ENCODE results near the gene ING5.
"Not testable (repeated sequence)": the region's sequence is repeated elsewhere in the genome, so short reads cannot be mapped to it uniquely, and the experiment has no call there.

Gene ING5

DNA sequence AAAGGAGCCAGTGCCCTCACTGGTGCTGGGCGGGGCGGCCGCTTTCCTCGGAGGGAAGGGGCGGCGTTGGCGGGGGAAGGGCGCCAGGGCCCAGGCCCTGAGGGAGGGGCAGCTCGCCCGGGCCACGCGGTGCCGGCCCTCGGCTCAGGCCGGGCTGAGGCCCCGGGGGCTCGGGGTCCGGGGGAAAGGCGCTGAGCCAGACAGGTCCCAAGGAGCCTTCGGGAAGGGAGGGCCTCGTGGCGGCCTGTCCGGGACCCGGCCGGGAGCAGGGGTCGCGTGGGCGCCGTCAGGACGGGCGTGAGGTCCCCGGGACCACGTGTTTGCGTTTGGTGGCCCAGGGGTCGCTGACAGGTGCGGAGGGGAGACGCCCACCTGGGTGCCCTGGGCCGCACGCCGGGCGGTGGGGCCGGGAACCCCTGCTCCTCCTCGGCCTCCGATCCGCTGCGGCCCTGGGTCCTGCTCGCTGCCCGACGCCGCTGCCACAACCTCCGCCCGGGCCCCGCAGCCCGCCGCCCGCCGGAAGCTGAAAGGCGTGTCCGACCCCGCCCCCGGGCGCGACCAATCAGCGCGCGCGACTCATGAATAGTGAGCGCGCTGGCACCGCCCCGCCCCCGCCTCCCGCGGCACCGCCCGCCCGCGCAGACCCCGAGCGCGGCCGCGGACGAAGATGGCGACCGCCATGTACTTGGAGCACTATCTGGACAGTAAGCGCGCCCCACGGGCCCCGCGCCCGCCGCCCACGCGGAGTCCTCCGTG lies at the start of gene ING5:
Gene ING5, plus strand, starts transcription at position 641 of the 756 bp plus-strand sequence. Its CDS starts 27 bp downstream, at position 668.
- DNase-seq, result peak; percentile 96

DNA sequence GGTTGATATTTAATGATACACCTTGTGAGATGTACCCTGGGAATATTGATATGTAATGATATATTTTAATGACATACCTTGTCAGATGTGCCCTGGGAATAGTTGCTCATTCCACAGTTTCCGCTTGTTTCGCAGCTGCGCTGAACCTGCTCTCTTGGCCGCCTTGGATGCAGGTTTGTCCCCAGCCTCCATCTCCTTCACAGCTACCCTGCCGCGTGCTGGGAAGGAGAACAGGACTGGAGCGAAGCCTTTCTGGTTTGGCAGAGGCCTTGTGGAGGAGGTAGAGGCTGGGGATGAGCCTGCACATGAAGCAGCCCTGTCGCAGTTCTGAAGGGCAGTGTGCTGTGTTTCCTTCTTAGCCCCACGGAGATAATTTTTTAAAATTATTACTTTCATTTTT lies 49.7 kb upstream of the ING5 start:
- no peak for DNase-seq

DNA sequence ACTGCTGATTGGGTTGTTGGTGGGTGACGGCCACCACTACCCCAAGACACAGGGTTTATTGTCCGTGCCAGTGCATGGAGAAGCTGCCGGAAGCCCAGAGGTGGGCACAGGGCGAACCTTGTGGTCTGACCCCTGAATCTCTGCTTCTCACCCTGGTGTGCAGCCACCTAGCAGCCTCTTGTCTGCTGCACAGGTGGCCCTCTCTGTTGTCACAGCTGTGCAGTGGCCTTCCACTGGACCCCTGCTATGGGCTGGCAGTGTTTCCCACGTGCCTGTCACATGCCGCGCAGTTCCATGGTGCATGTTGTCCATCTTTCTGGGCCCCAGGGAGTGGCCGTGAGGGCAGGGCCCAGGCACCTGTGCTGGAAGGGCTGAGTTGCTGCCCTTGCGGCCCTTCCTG lies 49.1 kb upstream of the ING5 start:
- DNase-seq, result no peak

DNA sequence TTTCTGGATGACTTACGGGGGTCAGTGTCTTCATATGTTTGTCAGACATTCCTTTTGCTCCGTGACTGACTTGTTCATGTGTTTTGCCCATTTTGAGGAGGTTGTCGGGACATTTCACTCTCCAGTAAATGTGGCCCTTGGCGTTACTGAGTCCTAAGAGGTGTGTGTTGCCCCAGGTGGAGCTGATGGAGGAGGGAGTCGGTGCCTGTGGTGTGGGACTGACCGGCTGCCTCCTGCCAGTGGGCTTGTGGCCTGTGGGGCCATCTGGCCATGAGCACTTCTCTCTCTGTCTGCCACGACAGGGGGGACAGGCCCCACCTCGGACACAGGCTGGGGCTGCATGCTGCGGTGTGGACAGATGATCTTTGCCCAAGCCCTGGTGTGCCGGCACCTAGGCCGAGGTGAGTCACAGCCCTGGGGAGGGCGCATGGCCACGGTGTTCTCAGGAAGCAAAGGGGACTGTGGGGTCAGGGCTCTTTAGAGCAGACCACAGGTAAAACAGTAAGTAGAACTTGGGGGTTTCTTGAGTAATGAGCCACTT lies 48.6 kb upstream of the ING5 start:
- DNase-seq, result no peak

- no peak for DNase-seq
These were observed 47.3 kb upstream of the ING5 start for GRCh38 chr2:241654551-241654950.

DNA sequence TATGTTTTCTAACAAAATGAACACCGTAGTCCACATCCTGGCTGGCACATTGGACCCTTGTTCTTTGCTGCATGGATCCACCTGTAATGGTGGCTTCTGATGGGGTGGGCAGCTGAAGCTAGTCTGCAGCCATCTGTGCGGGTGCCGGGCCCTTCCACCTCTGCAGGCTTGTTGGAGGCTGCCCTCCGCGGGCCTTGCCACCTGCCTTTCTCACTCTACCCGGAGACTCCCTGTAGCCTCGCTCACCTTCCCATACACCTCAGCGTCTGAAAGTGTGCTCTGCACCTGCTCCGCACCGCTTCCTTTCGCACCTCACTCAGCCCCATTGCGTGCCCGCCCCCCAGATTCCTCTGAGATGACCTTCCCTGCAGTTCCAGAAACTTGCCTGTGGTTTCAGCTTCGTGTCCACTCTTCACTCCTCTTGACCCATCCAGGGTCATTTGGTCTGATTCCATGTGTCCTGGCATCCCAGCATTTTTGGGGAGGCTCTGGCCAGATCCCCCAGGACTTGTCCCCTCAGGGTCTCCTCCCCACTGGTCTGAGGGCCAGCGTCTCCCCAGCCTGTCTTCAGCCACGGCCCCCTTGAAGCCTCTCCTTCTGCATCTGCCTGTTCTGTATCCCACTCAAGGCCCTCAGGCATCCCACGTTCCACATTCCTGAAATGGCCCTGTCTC lies 46.2 kb upstream of the ING5 start:
- no peak for DNase-seq

- DNase-seq, result no peak
These were observed 45.6 kb upstream of the ING5 start for GRCh38 chr2:241656190-241656741.

DNA sequence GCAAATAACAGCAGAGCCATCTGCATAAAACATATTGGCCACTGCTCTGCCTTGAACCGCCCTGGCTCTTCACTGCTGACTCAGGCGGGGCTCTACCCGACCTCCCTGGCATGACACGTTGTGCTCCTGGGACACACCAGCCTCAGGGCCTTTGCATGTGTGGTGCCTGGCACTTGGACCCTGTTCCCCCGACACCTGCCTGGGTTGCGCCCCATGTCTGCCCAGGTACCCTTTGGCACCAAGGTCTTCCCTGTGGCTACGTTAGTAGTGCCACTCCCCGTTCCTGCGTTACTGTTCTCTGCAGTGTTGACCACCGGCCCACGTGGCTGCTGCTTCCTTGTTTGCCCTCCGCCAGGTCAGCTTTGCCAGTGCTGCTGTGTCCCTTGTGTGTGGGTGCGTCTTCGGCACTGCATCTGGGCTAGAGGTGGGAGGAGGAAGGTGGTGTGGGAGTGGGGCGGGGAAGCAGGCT lies 44.0 kb upstream of the ING5 start:
- DNase-seq, result no peak

DNA sequence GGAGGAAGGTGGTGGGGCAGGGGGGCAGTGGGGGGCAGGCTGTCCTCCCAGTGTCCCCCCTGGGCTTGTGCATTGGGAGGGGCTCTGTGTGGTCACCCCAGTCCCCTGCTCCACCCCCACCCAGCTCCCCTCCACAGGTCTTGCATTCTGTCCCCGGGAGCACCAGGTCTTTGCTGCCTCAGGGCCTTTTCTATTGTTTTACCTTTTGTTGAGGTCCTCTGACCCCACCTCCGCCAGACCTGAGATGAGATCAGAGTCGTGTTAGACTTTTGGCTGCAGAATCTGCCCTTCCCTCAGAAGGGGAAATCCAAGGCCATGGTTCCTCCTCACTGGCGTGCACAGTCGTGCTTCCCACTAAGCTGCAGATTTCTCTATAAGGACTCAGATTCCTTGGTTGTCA lies 43.5 kb upstream of the ING5 start:
- no peak for DNase-seq

DNA sequence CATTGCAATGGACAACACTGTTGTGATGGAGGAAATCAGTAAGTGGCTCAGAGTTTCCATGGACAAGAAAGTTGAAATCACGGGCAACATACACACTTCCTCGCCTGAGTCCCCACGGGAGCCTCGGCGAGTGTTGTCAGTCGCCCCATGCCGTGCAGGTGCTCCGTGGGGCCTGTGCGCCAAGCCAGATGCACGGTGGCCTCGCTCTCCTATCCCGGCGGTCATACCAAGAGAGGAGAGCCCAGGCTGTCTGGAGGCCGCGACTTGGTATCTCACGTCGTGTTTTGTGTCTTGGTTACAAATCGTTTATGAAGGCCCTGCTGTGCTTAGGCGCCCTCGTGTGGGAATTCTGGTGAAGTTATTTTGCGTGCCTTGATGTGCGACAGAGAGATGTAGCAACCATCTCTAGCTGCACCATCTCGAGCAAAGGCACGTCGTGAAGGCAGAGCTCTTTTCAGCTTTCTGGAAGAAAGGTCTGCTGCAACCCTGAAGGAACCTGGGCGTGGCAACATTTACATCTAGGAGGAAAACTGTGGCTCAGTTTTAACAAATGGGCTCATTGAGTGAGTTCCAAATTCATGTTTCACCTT lies 42.6 kb upstream of the ING5 start:
- DNase-seq, result peak; percentile 36

DNA sequence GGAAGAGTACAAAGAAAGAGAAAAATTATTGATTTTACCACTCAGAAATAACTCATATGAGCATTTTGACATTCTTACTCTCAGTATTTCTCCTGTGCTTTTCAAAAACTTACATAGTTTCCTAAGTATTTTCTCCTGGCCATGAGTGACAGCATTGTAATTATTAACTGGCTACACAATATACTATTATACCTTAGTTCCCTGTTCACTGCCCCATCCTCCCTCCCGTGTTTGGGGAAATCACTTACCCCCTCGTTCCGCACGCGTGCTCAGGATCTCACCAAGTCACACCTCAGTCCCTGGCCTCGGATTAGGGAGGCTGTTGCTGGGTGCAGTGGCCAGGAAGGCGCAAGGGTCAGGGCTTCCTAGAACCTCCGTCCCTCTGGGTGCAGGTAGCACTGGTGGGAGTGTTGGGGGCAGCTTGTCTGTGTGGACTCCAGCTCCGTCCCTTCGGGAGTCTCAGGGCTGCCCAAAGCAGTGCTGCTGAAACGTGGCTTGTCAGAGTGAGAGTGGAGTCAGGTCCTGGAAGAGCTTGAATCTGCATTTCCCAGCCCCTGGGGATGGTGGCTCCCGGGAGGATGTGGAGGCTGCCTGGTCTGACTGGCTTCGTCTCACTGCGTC lies 41.1 kb upstream of the ING5 start:
- DNase-seq, result no peak

GRCh38 chr2:241662731-241663130 lies 39.1 kb upstream of the ING5 start:
- not testable (repeated sequence) for DNase-seq

DNA sequence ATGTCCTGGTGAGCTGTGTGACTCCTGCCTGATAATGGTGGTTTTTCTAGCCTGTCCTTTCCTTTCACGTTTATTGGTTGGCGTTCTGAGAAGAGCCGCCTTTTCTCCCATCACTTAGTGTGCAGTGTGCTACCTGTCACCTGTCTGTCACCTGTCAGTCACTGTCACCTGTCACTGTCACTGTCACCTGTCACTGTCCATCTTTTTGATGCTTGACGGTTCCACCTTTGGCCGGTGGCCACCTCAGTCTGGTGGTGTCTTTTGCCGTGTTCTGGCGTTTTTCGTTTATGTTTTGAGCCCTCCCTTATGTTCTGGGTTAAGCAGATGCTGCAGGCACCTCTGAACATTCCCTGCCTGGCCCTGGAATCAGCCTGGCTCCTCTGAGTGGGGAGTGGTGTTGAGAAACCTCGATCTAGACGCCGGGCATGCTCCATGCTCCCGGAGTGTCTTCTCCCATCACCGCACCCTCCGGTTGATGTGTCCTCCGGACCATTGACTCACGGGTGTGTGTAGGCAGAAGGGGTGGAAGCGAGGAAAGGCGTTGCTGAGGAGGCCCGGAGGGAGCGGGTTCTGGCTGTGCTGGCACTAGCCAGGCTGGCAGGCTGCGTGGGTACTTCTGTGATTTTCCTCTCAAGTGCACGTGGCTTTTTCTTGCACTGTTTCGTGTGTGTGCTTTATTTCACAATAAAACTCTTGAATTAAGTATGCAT lies 36.0 kb upstream of the ING5 start:
- DNase-seq, result no peak

DNA sequence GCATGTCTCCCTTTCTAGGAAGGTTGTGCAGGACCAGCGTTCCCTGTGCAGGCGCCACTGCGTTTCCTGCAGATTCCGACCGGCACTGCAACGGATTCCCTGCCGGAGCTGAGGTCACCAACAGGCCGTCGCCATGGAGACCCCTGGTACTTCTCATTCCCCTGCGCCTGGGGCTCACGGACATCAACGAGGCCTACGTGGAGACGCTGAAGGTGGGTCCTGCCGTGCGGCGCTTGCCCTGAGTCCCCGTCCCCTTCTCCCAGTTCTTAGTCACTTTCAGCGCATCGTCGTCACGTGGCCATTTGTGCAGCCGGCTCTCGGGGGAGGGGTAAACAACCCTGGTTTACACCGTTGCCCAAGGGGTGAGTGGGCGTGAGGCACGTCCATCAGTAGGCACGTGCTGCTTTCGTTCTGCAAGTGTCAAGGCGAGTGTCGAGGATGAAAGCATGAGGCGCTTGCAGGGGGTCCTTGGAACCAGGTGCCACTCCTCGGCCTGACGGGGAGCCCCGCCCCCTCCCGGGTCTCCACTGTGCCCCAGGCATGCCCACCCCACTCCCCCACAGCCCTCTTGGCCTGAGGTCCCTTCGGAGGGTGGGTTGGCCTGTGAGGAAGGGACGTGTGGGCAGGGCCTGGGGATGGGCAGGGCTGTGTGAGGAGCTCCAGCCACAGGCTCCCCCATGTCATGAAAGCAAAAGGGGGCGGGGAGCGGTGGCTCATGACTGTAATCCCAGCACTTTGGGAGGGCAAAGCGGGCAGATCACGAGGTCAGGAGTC lies 35.0 kb upstream of the ING5 start:
- DNase-seq, result no peak

- DNase-seq, result no peak
These were observed 33.5 kb upstream of the ING5 start for GRCh38 chr2:241668354-241668753.

DNA sequence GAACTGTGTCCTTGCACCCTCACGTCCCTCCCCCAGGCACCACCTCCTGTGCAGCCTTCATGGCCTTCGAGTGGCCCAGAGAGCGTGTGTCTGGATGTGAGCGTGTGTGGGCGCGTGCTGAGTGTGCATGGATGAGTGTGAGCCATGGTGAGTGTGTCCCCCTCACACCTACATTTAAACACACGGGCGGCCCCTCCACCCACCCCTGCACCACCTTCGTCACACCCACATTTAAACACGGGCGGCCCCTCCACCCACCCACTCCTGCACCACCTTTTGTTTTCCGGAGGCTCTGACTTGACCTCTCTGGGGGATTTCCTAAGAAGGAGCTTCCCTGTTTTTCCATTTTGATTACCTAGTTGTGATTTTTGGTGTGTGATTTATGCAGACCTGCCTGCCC lies 33.0 kb upstream of the ING5 start:
- DNase-seq, result no peak

DNA sequence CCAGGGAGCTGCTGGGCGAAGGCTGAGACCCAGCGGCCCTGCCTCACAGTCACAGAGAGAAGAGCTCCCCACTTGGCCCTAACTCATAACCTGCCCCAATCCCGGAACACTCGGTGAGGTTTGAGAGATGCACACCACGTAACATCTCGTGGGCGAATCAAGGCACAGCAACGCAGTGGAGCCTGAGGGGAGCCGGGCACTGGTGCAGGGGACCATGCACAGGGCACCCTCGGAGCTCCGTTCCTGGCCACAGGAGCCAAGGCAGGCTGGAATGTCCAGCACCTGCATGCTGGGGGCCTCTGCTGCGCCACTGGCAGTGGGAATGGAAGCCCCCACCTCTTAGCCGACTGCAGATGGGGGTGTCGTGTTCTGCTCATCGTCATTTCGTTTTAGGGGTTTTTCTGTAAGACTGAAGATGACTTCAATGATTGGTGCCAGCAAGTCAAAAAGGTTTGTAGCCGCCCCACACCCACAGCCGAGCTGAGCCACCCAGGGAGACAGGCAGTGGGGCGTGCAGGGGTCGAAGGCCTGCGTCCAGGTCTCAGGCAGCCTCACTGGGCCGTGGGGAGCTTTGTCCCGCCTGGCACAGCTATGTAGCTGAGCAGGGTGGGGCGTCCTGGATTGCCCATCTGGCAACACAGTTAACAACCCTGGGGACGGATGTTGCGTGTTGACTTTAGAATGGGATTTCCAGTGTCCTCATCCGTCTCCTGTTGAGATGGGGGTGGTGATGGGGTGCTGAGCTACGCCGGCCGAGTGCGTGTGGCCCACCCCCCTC lies 31.3 kb upstream of the ING5 start:
- DNase-seq, result no peak

DNA sequence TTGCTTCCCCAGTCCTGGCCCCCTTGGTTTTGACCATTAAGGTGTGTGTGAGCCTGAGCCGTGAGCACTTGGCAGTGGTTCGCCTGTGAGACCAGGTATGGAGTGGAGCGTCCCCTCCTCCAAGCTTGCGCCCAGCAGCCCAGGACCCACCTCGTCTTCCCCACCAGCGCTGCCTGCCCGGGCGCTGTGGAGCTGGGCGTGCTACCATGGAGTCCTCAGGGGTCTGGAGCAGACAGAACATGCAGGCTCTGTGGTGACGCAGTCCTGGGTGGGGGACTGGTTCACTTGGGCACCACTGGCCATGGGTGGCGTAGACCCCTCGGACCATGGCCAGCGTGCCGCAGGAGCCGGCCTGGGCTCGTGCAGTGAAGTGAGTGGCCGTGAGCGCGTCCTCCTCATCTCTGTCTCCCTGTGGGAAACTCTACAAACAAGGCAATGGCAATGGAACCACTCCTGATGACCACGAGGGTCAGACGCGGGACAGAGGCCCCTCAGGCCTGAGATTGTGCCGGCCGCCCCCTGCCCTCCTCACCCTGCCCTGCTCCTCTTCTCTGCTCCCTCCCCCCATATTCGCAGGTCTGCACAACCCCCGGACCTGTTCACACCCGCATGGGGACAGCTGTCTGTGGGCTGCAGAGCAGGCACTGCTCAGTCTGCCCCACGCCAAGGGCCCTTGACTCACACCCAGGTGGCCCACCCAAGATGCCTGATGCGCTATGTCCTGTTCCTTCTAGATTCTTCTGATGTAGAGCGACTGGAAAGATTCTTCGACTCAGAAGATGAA lies 30.2 kb upstream of the ING5 start:
- no peak for DNase-seq

DNA sequence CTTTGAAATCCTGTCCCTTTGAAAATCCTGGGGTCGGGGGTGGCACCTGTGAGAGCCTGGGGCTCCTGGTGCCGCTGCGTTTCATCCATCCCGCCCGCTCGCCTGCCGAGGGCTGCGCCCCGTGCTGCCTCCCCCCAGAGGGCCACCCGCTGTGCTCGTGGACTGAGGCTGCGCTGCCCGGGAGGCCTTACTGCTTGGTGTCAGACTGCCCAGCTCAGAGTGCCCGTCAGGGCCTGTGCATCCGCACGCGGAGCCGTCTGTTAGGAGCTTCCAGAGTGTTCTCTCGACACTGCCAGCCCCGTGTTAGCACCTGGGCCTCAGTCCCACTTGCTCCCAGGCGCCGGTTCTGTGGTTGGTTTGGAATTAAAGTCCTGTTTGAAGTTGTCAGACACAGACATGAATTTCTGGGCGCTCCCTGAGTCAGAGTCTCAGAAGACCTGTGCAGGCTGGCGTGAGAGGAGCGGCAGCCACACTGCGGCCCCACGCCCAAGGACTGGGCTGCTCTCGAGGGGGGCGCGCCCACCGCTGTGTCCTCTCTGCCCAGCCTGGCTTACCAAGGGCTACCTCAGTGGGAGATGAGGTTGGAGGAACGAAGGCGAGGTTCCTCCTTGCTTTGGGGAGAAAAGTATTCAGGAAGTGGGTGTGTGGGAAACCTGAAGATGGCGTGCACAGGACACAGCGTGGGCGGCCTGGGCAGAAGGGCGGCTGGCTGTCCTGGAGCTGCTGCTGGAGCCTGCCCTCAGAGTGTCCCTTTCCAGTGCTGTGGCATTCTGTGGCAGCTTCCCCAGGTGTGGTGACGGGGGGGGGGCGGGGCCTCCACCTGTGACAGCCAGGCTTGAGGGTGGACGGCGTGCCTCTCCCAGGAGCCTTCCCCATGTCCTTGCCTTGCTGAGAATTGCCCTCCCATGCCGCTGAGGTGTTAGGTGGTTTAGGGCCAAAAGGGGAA lies 29.3 kb upstream of the ING5 start:
- no peak for DNase-seq
